ENCODE measurements around the gene CTDP1.

DNA sequence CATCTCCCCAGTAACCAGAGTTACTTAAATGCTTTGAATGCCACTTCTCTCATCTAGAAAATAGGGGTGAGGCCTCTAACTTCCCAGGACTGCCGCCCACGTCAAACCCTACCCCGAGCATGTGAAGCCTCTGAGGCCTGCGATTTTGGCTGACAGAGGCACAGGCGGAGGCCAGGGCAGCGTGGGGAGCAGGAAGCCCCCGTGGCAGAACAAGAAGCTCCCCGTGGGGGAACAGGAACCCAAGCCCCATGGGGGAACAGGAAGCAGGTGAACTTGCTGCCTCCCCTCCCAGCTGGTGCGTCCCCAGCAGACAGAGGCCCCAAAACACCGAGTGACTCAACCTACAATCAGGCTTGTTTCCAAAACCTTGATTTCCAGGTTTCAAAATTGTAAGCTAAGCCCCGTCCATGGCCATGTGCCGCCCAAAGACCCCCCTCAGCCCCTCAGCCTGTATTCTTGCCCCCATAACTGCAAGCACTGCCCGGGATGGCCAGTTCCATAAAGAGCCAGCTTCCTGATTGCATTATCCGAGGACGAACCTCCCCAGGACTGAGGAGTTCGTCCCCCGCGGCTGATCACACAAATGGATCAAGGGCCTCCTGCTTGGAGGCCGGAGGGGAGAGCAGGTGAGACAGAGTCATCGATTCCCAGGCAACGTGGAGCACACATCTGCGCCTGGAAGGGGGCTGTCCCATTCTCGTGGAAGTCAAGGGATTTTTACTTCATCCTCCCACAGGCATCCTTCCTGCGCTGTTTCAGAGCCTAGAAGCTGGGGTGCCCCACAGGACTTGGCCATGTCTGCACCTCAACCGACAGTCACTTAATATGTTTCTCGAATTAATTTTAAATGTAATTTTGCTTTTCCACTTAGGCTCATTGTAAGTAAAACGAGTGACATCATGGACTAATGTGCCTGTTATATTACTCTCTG lies 36.3 kb upstream of the CTDP1 start:
- TF ChIP-seq, protein P1, sequence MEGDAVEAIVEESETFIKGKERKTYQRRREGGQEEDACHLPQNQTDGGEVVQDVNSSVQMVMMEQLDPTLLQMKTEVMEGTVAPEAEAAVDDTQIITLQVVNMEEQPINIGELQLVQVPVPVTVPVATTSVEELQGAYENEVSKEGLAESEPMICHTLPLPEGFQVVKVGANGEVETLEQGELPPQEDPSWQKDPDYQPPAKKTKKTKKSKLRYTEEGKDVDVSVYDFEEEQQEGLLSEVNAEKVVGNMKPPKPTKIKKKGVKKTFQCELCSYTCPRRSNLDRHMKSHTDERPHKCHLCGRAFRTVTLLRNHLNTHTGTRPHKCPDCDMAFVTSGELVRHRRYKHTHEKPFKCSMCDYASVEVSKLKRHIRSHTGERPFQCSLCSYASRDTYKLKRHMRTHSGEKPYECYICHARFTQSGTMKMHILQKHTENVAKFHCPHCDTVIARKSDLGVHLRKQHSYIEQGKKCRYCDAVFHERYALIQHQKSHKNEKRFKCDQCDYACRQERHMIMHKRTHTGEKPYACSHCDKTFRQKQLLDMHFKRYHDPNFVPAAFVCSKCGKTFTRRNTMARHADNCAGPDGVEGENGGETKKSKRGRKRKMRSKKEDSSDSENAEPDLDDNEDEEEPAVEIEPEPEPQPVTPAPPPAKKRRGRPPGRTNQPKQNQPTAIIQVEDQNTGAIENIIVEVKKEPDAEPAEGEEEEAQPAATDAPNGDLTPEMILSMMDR (IDR thresholded peaks at IDR 0.05): no peak
- TF ChIP-seq POLR2A (IDR thresholded peaks at IDR 0.05) (no peak), EP300 (IDR thresholded peaks at IDR 0.05) (no peak)

Measured in gastroesophageal sphincter (tissue), 3 donors.